NB4 (cell line): Measurements from ENCODE around the gene CTNND2.

Experiments used
- CTCF ChIP-seq: IDR thresholded peaks from one replicate; pipeline ENCODE4 v1.5.1; 2012; ENCODE audit warnings: low read depth, low read length
- MYC ChIP-seq: IDR thresholded peaks from 2 replicates; pipeline ENCODE4 v1.6.1; 2011; ENCODE audit warnings: low read depth, low read length
- POLR2A ChIP-seq: IDR thresholded peaks from 2 replicates; pipeline ENCODE4 v1.6.1; 2011; ENCODE audit warnings: mild to moderate bottlenecking; ENCODE audit not compliant: insufficient read length; ENCODE audit errors: extremely low read depth

GRCh38 chr5:11579351-11579750 lies 324.9 kb downstream of the CTNND2 start:
- no peak for TF ChIP-seq CTCF
- TF ChIP-seq MYC = no peak
- TF ChIP-seq POLR2A = no peak
